OCI-M2 (cell line): ENCODE measurements around the gene MGRN1.

Experiments used
- DNase-seq: peaks from one replicate; lab custom pipeline; 2025; ENCODE audit not compliant: unreplicated experiment; lab: John Stamatoyannopoulos, UW

MGRN1 gene

DNA sequence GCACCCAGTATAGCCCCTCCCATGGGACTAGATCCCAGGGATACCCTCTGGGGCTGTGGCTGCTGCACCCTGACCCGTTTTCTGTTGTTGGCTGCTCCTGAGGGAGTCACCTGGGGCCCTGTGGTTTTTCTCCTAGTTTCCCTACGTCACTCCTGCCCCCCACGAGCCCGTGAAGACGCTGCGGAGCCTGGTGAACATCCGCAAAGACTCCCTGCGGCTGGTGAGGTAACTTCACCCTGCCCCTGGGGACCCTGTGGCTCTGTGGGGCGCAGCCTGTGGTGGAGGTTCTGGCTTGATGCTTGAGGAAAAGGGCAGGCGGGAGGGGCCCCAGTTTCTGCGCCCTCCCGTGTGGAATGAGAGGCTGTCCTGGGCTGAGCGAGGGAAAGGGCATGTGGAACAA lies 27.2 kb downstream of the MGRN1 start:
- no peak for DNase-seq

DNA sequence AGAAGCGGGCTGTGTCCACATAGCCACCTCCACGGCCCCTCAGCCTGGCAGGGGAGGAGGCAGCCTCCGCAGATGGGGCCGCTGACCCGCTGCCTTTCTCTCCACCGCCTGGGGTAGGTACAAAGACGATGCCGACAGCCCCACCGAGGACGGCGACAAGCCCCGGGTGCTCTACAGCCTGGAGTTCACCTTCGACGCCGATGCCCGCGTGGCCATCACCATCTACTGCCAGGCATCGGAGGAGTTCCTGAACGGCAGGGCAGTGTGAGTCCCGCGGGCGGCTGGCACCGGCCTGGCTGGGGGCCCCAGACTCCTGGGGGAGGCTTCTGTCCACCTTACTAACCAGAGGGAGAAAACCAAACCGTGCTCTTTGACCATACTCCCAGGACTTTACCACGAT lies 27.9 kb downstream of the MGRN1 start:
- DNase-seq: no peak

DNA sequence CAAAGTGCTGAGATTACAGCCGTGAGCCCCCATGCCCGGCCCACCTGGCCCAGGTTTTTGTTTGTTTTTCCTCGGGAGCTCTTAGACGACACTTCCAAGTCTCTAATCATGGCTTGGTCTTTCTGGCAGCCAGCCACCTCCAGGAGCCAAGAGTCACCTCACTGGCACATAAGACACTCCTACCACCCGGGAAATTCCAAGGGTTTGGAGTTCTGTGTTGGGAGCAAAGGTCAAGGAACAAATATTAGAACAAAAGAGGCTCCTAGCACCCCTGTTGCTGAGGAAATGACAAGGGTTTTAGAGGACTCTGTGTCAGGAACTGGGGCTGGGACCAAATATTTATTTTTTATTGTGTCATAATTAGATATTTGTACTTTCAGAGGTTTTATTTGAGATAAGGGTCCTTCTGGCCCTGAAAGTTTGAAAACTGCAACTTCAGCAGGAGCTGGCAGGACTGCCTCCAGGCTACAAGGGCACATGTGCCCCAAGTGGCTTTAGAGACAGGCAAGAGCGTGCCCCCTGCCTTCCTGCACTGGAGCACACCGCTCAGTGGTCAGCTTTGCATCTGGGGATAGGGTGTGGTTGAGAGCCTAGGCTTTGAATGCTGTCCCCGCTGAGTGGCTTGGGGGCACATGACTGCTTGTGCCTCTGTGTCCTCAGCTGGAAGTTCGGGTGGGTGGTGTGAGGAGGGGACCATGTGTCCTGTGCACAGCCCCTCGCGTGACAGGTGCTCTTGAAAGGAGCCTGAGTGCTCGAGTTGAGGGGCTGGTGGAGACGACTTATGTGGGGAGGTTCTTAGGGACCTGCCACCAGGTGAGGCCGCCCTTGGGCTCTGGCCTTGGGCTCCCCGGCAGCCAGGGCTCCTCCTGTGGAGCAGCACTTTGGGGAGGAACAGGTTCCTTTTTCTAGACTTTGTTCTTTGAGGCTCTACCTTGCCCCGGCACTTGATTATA lies 29.7 kb downstream of the MGRN1 start:
- DNase-seq: no peak

DNA sequence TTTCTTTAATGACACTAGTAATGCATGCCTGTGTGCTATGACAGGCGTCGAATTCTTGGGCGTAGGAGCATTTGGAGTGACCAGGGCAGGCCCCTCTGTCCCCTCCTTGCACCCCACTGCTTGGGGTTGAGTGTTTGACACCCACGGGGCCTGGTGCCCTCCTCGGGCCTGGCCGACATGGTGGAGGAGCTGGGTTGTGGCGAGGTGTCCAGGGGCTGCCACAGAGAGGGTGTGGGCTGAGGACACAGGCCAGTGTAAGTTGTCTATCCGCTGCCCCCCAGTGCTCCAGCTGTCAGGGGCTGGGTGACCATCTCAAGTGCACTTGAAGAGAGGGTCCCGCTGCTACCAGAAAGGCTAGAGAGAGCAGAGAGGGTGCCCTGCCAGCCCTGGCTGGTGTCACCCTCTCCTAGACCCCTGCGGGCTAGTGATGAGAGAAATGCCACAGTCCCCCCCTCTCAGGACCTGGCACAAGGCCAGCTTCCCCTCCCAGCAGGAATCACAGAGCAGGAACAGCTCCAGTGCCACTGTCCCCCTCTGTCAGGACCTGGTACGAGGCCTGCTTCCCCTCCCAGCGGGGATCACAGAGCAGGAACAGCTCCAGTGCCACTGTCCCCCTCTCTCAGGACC lies 30.5 kb downstream of the MGRN1 start:
- DNase-seq: no peak

DNA sequence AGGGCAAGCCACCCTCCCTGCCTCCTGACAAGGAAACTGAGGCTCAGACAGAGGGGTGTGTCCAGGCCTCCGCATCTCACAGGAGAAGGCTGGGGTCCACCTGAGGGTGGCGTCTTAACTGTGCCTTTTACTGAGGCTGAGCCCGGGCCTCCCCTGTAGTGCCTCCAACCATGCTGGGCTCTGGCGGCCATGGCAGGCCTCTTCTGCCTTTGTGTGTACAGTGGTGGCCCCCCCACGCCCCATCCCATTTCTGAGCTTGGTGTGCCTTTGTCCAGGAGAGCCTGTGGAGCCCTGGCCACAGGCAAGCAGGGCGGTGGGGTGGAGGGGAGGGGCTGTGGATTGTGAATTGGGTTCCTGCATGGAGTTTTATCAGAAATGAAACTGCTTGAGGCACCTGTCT lies 31.2 kb downstream of the MGRN1 start:
- DNase-seq: no peak

DNA sequence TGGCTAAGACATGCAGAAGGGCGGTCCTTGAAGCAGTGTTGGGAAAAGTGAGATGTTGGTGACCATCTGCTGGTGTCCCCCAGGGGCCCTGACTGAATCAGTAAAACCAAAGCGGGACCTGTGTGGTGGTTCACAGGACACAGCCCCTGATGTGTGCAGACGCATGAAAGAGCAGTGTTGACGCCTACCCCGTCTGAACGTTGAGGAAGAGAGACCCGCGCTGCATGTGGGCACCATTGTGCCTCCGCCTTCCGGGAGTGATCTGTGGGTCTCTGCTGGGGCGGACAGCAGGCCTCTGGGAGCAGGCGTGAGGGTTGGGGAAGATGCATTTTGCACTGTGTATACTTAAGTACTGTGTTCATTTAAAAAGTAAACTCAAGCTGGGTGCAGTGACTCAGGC lies 31.6 kb downstream of the MGRN1 start:
- no peak for DNase-seq

DNA sequence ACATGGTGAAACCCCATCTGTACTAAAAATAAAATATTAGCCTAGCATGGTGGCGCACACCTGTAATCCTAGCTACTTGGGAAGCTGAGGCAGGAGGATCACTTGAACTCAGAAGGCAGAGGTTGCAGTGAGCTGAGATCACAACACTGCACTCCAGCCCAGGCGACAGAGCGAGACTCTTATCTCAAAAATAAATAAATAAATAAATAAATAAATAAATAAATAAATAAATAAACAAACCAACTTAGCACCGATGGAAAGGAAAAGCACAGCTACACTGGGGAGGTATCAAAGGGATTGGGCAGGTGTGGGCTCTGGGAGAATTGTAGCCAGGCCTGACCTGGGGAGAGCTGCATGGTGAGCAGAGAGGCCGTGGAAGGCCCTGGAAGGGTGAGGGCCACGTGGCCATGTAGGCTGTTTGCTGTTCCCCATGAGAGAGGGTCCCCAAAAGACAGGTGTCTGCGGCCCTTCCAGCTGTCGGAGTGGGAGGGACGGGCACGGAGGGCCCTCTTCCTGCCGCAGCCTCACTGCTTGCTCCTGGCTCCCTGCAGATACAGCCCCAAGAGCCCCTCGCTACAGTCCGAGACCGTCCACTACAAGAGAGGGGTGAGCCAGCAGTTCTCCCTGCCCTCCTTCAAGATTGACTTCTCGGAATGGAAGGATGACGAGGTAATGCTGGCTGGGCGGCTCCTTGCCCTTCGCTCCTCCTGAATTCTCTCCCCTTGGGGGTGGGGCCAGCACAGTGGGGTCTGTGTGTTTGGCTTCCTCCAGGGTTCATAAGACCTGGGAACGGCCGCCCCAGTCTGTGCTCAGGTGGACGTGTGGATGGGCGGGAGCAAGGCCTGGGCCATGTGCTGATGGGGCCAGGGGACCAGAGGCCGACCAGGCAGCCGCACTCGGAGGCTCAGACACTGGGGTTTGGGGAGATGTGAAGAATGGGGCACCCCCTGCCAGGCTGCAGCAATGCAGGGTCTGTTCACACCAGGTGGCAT lies 32.4 kb downstream of the MGRN1 start:
- DNase-seq: no peak

DNA sequence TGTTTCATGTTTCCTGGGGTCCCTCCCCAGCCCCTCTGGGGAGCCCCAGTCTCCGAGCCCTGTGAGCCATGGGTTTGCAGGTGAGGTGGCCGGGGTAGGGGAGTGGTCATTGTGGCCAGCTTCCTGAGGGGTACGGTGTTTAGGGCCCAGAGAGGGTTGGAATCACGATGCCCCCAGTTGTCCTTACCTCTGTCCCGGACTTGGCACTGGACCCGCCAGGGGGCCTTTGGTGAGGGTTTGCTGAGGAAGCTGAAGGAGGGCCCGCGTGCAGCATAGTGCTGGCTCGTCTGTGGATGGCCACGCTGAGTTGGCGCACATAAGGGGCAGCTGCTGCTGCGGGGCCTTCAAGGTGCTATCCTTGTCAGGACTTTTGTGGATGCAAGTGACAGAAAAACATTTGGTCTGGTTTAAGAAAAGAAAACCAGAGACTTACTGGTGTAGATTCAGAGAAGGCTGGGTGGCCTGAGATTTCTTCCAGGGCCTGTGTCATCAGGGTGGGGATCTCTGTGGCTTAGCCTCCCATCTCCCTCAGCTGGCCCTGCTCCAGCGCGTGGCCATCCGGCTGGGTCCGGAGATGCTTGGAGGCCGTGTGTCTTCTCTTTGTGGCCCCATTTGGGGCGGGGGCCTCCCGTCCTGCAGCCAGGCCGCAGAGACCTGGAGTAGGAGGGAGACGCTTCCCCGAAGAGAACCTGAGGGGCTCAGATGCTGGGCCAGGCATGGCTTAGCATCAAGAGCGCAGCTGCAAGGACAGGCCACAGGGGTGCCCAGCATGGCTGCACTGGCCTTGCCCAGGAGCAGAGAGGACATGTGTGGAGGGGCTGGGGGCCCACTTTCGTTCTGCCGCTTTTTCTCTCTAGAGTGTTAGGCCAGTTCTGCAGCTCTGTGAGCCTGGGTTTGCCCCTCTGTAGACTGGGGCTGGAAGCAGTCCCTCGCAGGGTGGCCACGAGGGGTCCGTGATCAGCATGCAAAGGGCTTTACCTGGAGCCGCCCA lies 35.0 kb downstream of the MGRN1 start:
- no peak for DNase-seq

DNA sequence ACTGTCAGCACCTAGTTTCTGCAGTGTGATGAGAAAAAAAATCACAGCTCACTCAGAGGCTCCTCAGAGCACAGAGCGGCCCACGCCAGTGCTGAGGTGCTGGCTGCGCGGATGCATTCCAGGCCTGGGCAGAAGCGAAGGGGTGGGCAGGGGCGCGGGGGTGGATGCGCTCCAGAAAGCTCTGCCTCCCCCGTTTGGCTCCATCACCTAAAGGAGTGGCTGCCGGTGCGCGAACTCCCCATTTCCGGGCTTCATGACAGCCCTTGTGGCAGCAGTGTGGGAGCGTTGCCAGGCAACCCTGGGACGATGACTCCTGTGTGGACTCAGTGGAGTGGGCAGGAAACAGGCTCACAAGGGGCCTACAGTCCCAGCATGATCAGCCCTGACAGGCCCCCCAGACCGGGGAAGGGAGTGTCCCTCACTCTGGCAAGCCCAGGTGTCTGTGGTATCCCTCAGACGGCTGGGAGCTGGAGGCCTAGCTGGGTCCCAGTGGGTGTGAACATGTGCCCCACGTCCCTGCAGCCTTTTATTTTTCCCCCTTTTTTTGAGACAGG lies 35.9 kb downstream of the MGRN1 start:
- no peak for DNase-seq

DNA sequence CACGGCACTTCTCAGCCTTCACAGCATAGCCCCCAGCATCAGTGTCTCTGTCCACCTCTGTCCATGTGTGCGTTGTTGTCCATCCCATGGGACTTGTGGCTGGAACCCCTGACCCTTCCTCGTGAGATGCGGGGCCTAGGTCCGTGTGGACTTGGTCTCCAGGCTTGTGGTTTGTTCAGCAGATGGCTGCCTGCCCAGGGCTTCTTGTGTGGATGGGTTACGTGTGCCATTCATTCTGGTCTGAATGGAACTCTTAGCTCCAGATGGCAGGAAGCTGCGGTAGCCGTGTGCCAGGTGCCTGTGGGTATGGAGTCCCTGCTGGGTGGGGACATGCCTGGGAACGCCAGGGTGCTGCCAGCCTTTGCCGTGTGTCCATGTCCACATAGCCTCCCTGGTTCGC lies 37.0 kb downstream of the MGRN1 start:
- DNase-seq: no peak

DNA sequence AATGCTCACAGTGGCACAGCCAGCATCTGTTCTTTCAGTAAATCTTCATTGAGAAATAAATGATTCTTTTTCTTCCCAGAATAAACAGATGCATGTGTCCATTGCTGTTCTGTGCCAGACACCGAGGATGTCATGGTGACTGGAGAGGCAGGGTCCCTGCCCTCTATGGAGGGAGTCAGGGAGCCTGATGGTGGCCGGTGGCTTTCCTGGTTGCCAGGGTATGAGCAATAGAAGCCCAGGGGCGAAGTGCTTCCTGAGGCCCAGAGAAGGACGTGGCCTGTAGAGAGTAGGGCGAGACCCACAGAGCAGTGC lies 38.8 kb downstream of the MGRN1 start:
- DNase-seq: no peak

DNA sequence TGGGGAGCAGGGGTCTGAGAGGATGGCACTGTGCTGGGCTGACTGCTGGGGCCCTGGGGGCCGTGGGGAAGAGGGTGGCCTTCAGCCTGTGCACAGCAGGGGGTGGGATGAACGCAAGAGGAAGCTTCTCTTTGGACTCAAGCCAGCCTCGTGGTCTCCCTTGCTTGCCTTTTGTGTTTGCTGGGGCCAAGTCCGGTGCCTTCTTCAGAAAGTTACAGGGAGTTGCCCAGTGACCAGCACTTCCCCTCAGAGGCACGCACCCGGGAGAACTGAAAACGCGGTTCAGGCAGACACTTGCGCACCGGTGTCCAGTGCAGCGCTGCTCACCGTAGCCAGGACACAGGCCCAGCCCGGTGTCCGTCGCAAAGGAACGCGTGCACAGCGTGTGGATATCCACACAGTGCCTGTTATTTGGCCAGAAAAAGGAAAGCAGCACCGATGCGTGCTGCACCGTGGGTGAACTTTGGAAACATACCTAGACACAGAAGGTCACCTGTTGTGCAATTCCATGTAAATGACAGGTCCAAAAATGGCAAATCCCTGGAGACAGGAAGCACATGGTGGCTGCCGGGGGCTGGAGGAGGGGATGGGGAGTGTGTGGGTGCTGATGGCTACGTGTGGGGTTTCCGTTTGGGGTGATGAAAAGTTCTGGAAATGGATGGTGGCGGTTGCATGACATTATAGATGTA lies 39.3 kb downstream of the MGRN1 start:
- no peak for DNase-seq

DNA sequence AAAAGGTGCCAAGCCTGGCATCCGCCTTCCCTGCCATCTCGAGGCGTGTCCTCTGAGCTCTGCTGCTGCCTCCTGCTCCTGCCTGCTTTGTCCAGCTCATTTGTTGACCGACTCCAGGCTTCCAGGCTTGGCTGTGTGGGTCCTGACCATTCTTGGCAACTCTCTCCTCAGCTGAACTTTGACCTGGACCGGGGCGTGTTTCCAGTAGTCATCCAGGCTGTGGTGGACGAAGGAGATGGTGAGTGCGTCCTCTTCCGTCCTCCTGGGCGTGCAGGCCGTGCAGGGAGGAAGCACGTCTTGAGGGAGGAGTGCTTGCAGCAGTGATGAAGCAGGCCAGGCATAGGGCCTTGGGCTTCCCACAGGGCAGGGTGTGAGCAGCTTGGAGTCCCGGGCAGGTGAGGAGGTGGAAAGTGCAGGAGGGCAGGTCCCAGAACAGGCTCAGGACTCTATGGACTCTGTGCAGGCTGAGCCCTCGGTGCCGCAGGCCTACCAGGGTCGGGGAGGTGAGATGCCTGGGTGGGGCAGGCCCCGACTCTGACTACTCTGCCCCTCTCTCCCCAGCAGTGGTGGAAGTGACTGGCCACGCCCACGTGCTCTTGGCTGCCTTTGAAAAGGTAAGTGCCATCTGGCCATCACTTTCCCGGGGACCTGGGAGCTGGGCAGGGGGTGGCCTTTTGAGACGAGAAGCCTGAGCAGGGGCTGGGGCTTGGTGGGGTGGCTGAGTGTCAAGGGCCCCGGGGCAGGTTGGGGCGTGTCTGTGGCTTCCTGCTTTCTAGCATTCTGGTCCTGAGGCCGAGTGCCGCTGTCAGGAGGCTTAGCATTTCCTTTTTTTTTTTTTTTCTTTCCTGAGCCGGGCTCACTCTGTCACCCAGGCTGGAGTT lies 40.2 kb downstream of the MGRN1 start:
- no peak for DNase-seq

DNA sequence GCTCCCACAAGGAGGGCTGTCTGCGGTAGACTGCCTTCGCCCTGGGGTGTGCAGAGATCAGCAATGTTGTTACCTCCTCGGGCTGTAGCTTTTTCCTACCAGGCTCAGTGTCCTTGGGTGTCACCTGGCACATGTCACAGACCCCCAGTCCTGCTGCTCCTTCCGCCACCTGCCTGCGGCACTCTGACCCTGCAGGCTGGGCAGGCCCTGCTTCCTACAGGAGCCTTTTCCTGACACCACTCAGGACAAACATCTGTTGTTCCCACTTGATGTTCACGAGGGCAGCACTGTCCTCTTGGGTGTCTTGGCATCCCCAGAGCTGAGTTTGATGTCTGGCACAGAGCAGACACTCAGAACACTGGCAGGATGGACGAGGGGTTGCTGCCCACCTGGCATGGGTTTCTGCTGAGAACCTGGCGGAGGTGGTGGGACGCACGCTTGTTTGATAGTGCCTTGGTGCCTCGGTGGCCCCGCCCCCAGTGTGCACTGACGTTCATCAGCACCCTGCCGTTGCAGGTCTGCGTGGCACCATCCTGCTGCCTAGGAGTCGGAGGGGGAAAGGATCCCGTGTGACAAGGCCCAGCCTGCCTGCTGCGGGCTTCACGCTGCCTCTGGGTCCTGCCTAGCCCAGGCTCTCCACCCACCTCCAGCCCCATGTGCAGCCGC lies 42.0 kb downstream of the MGRN1 start:
- DNase-seq: no peak

DNA sequence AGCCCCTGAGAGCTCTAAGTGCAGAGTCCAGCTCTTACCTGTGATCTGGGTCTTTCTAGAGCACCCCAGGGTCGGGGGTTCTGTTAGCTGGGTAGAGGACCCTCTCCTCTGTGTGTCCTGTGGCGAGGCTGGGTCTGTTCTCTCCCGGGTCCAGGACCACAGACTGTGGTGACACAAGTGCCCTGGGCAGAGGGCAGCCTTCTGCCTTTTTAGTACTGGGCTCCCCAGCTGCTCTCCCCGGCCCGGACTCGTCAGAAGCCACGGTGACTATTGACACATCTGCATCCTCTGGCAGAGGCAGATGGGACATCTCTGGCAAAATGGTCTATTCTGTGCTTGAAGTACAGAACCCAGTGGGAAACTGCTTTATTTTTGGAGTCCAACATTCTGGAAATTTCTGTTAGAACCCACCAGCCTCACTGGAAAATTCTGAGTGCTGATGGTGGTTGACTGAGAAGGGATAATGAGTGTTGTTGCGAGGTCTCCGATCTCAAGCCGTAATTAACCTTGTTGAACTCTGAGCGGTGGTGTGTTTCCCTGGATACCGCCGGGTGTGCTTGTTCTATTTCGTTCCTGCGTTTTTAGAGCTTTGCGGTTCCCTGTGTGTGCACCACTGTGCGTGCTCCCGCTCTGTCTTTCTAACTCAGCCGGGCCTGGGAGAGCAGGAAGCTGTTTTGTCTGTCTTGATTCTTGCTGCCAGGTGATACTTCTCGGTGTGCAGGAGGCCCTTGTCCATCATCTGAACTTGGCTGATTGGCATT lies 42.8 kb downstream of the MGRN1 start:
- no peak for DNase-seq

DNA sequence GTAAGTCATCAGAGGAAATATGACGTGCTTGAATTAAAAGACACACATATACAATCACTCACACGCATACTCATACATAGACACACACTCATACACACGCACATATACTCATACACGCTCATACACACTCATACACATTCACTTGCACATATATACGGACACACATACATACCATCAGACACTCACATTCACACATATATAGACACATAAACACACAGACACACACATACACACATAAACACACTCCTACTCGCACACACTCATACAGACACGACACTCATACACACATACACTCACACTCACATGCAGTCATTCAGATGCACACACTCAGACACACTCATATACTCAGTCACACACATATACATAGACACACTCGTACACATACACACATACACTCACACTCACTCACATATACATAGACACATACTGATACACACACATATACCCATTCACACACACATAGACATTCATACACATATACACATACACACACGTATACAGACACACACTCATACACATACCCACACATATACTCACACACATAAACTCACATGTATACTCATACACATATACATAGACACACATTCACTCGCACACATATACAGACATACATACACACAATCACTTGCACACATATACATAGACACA lies 43.8 kb downstream of the MGRN1 start:
- DNase-seq: no peak
